Mucosa of stomach (tissue), 1 donor: ENCODE results near the gene CLCN4.

ENCODE experiments used
- H3K27me3 ChIP-seq: one replicate; pipeline ENCODE4 v1.7.0; 2013; ENCODE audit warnings: mild to moderate bottlenecking, low read length; ENCODE audit not compliant: control insufficient read depth, insufficient read depth
- H3K36me3 ChIP-seq: one replicate; pipeline ENCODE4 v1.7.0; 2013; ENCODE audit warnings: low read length; ENCODE audit not compliant: control insufficient read depth, insufficient read depth
- H3K4me1 ChIP-seq: one replicate; pipeline ENCODE4 v1.7.0; 2013; ENCODE audit warnings: mild to moderate bottlenecking, low read length; ENCODE audit not compliant: control insufficient read depth, insufficient read depth
- H3K4me3 ChIP-seq: one replicate; pipeline ENCODE4 v1.7.0; 2013; ENCODE audit warnings: low read length
- H3K9ac ChIP-seq: one replicate; pipeline ENCODE4 v1.7.0; 2013; ENCODE audit warnings: mild to moderate bottlenecking, low read length, moderate library complexity
- H3K9me3 ChIP-seq: one replicate; pipeline ENCODE4 v1.7.0; 2013; ENCODE audit warnings: mild to moderate bottlenecking, low read length, moderate library complexity; ENCODE audit not compliant: control insufficient read depth
- donor health status: Pancreatic carcinoma.

The CLCN4 gene

DNA sequence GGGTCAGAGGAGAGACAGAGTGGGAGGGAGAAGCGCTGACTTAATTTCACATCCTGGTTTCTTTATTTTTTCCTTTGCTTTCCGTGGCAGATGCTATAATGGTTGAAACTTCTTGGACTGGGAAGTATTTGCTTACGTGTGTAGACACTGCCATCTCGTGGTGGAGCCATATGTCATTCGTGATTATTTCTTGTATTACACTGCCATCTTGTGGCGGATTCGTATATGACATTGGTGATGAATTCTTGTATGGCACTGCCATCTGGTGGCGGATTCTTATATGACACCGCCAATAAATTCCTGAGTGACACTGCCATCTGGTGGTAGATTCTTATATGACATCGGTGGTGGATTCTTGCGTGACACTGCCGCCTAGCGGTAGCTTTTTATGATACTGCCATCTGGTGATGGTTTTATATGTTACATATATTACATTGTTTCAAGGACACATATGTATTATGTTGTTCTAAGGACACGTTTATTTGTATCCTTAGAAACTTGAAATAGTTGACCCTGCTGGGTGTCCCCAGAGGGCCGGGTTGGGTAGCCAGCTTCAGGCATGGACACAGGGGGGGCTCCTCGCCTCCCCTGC, 37.3 kb upstream of the CLCN4 start:
- no peaks in the 10 kb centered on the region for H3K9me3 ChIP-seq
- H3K9ac ChIP-seq, result no peak overlapping the region
- peaks cover 7% of the 10 kb centered on the region for H3K4me1 ChIP-seq
- H3K36me3 ChIP-seq, result no peaks in the 10 kb centered on the region
- H3K27me3 ChIP-seq, result no peaks in the 10 kb centered on the region
- no peak overlapping the region for H3K4me3 ChIP-seq

DNA sequence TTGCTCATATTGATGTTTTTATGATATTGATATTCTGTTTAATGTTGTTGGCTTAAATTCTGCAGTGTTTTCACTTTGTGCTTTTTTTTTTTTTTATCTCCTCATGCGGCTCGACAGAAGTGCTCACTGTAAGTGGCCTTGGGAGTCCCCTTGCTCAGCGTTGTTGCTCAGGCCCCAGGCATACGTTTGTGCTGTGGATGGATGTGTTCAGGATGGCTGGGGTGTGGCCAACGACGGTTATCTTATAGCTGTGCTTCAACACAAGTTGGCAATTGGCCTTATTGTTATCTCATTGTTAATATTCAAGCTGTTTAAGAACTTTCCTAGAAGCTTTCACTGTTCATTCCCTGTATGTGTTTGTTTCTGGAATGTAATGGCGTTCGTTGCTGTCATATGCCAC, 36.4 kb upstream of the CLCN4 start:
- no peak overlapping the region for H3K9ac ChIP-seq

DNA sequence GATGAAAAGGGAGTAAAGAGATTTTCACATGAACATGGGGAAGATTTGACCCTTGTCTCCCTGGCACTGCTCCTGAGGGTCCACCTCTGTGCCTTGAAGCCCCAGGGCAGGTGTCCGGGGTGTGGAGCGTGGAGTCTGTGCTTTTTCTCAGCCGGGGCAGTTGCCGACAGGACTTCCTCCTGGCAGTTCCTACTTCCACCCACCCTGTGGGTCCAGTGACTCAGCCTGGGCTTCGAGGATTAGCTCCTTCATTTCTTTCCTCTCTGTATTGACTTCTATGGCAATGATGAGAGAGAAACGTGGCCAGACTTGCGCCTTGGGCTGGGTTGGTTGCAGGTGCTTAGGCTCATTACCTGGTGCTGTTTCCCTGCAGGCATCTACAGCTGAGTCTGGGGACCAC, 35.9 kb upstream of the CLCN4 start:
- no peak overlapping the region for H3K4me3 ChIP-seq
- H3K36me3 ChIP-seq, result no peaks in the 10 kb centered on the region
- no peaks in the 10 kb centered on the region for H3K27me3 ChIP-seq
- peaks cover 7% of the 10 kb centered on the region for H3K4me1 ChIP-seq
- H3K9ac ChIP-seq, result no peak overlapping the region
- H3K9me3 ChIP-seq, result no peaks in the 10 kb centered on the region

More for the DNA sequence above, 36.4 kb upstream of the CLCN4 start:
- Histone ChIP-seq H3K36me3 (no peaks in the 10 kb centered on the region), H3K4me3 (no peak overlapping the region), H3K4me1 (peaks cover 7% of the 10 kb centered on the region), H3K27me3 (no peaks in the 10 kb centered on the region), H3K9me3 (no peaks in the 10 kb centered on the region)

DNA sequence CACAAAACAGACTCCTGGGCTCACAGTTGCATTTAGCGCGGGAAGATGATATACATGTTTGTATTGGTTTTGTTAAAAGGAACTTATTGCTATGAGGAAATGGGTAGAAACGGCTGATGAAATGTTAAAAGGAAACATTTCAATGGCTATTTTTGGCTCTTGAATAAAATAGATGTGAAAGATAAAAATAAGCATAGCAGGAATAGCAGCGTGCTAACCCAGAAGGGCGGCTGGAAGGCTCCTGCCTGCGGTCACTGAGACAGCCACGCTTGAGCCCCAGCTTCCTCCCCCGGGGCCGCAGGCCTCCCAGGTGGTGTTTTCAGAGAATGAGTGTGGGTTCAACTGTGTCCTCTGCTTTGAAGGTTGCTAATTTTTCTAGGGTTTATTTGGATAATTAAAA, 35.0 kb upstream of the CLCN4 start:
- H3K36me3 ChIP-seq, result no peaks in the 10 kb centered on the region
- H3K9ac ChIP-seq, result no peak overlapping the region
- H3K4me3 ChIP-seq, result no peak overlapping the region
- no peaks in the 10 kb centered on the region for H3K27me3 ChIP-seq
- H3K9me3 ChIP-seq, result no peaks in the 10 kb centered on the region
- H3K4me1 ChIP-seq, result peaks cover 7% of the 10 kb centered on the region

DNA sequence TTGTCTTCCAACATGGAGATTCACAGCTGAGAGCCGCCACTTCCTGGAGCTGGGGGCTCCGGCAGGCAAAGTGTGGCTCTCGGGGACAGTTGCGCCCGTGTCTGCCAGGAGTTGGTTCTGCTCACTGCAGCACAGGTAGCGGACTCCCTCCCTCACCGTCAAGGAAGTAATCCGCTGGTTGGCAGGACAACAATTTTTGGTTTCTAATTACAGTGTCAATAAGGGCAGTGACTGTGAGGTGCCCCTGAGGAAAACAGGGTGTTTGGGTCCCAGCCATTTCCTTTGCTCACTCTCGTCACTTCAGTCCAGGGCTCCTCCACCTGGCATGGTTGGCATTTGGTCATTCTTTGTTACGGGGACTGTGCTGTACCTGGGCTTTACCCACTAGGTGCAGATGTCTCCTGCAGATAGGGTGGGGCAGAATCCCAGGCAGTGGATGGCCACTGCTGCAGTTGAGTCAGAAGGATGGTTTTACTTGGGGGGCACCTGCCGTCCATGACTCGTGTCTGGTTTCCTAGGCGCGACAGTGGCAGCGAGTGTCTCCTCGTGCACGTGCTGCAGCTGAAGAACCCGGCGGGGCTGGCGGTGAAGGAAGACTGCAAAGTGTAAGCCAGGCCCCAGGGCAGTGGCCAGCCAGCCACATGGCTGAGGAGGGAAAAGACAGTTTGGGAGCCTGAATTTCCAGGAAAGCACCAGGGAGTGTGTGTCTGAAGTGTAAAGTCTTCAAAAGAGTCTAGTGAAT, 32.1 kb upstream of the CLCN4 start:
- Histone ChIP-seq H3K4me1 (peaks cover 7% of the 10 kb centered on the region), H3K9ac (no peak overlapping the region), H3K9me3 (no peaks in the 10 kb centered on the region), H3K36me3 (no peaks in the 10 kb centered on the region), H3K27me3 (no peaks in the 10 kb centered on the region), H3K4me3 (no peak overlapping the region)

DNA sequence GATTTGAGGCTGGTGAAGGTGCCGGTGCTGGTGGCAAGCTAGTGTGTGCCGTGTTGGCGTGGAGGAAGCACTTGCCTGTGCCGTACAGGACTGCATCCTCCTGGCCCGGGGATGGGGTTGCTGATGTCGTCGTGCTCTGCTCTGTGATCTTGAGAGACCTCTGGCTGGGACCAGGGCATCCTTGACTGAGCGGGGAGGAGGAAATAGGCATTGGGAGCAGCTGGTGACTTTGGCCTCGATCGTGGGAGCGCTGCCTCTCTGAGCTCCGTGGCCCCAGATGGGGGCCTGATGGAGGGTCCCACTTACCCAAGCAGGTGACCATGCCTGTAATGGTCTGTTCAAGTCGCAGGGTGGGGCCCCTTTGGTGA, 31.5 kb upstream of the CLCN4 start:
- Histone ChIP-seq H3K9me3 (no peaks in the 10 kb centered on the region), H3K9ac (no peak overlapping the region), H3K36me3 (no peaks in the 10 kb centered on the region), H3K4me1 (peaks cover 7% of the 10 kb centered on the region), H3K4me3 (no peak overlapping the region), H3K27me3 (no peaks in the 10 kb centered on the region)

DNA sequence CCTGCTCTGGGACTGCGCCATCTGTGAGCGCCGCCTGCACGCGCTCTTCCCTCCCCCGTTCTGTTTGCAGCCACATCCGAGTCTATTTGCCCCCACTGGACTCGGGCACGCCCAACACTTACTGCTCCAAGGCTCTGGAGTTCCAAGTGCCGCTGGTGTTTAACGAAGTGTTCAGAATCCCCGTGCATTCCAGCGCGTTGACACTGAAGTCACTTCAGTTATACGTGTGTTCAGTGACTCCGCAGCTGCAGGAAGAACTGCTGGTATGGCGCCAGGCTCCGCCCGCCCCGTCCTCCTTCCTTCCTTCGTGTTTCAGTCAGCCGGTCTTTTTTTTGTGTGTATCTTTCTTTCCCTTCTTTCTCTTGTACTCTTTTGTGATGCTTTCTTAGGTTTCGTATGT, 30.7 kb upstream of the CLCN4 start:
- no peaks in the 10 kb centered on the region for H3K36me3 ChIP-seq
- no peaks in the 10 kb centered on the region for H3K9me3 ChIP-seq
- no peak overlapping the region for H3K4me3 ChIP-seq
- H3K9ac ChIP-seq, result no peak overlapping the region
- peaks cover 4% of the 10 kb centered on the region for H3K4me1 ChIP-seq
- no peaks in the 10 kb centered on the region for H3K27me3 ChIP-seq

DNA sequence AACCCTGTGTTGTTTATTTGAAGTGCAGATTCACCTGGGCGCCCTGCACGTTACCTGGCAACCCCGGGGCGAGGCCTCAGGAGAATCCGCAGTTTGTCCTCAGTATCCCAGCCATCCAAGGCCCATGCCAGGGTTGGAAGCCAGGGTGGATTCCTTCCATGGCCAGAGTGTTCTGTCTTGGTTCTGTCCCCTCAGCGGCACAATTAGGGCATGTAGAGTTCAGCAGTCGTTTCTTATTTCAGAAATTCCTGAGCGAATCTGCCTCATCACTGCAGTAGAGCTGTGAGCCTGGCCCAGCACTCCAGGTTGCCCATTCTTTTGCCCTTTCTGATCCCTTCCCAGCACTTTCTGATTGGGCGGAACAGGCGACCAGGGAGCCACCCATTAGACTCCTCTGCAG, 29.9 kb upstream of the CLCN4 start:
- no peaks in the 10 kb centered on the region for H3K27me3 ChIP-seq
- H3K4me1 ChIP-seq, result peaks cover 4% of the 10 kb centered on the region
- no peaks in the 10 kb centered on the region for H3K9me3 ChIP-seq
- H3K9ac ChIP-seq, result no peak overlapping the region
- no peaks in the 10 kb centered on the region for H3K36me3 ChIP-seq
- no peak overlapping the region for H3K4me3 ChIP-seq

DNA sequence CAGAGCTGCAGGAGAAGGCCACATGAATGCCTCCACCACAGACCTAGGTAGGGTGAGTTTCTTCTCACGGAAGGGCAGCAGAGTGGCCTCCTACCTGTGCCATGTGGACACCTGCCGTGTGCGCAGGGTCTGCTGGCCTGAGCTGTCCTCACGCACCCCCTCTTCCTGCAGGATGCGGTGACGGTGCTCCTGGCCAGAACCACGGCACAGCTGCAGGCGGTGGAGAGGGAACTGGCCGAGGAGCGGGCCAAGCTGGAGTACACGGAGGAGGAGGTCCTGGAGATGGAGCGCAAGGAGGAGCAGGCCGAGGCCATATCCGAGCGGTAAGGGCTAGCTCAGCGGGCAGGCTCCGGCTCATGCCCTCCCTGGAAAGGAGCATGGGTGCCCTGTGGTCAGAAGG, 28.4 kb upstream of the CLCN4 start:
- no peaks in the 10 kb centered on the region for H3K36me3 ChIP-seq
- H3K9ac ChIP-seq, result no peak overlapping the region
- H3K4me1 ChIP-seq, result peaks cover 4% of the 10 kb centered on the region
- no peak overlapping the region for H3K4me3 ChIP-seq
- no peaks in the 10 kb centered on the region for H3K27me3 ChIP-seq
- no peaks in the 10 kb centered on the region for H3K9me3 ChIP-seq

DNA sequence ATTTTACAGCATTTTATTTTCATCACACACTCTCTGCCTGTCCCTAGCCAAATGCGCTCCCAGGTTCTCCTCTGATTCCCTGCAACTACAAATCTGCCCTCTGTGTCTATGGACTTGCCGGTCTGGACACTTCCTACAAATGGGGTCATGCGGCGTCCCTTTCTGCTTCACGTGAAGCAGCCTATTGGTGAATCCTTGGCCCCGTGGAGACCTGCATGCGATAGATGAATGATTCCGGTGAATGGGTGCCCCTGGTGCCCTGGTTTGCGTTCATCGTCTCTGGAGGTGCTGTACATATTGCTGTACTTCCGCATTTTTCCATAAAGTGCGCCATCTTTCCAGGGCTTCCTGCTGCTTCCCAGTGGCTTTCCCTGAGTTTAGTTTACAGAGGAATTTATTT, 27.5 kb upstream of the CLCN4 start:
- no peaks in the 10 kb centered on the region for H3K9me3 ChIP-seq
- no peaks in the 10 kb centered on the region for H3K36me3 ChIP-seq
- no peak overlapping the region for H3K4me3 ChIP-seq
- no peak overlapping the region for H3K9ac ChIP-seq
- H3K27me3 ChIP-seq, result no peaks in the 10 kb centered on the region
- peaks cover 2% of the 10 kb centered on the region for H3K4me1 ChIP-seq

DNA sequence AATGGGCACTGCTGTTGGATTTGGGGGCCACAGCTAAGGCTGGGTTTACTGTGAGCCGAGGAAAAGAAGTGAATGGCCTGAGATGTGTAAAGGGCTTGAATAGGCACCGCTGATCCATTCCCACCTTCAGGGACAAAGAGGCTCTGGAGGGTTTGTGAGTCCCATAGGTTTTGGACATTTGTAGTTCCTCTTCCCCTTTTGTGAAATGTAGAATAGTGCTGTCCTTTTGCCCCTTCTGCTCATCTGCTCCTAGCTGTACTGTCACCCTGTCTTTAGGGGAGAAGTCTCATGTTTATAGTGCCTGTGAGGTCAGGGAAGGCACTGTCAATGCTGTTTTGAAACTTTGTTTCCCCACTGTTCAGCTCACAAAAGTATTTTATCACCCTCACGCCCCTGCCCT, 26.4 kb upstream of the CLCN4 start:
- Histone ChIP-seq H3K9ac (no peak overlapping the region), H3K4me1 (no peaks in the 10 kb centered on the region), H3K9me3 (no peaks in the 10 kb centered on the region), H3K4me3 (no peak overlapping the region), H3K36me3 (no peaks in the 10 kb centered on the region), H3K27me3 (no peaks in the 10 kb centered on the region)

DNA sequence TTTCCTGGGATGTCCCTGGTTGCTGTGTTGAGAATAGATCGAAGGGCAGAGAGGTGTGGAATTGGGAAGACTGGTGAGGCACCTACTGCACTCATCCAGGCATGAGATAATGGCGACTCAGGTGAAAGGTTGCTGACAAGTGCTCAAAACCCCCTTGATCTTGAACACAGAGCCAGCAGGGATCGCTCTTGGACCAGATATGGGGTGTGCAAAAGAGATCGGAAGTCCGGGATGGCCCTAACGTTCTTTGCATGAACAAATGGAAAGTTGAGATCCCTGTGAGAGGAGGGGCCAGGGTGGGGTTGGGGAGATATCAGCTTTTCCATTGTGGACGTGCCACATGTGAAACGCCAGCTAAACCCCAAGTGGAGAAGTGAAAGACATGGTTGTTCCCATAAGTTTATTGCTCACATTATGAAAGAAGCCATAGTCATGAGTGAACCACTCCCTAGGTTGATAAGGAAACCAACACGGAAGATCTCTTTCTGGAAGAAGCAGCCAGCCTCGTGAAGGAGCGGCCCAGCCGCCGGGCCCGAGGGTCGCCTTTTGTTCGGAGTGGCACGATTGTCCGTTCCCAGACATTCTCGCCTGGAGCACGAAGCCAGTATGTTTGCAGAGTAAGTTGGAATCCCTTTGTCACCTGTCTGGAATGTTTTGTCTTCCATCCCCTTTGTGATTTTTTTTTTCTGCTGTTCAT, 22.6 kb upstream of the CLCN4 start:
- Histone ChIP-seq H3K27me3 (no peaks in the 10 kb centered on the region), H3K36me3 (no peaks in the 10 kb centered on the region), H3K4me3 (no peak overlapping the region), H3K4me1 (no peaks in the 10 kb centered on the region), H3K9ac (no peak overlapping the region), H3K9me3 (no peaks in the 10 kb centered on the region)
